H9 (cell line): ENCODE results near the gene LMOD1. TPM values are rescaled to one million over a fixed set of nuclear protein-coding genes. Genes with fewer than 3 reads are reported as not detected.

Experiments used
- DNase-seq: peaks from one replicate; pipeline ENCODE4 v3.0.0-alpha.2; 2017
- H2AFZ ChIP-seq: one replicate; pipeline ENCODE4 v1.6.1; 2013; ENCODE audit warnings: mild to moderate bottlenecking, low read length, control low read depth, moderate library complexity
- H2AK5ac ChIP-seq: 2 replicates; pipeline ENCODE4 v1.6.1; 2013; ENCODE audit warnings: low read length, control low read depth, mixed read lengths; ENCODE audit not compliant: insufficient read length
- H2BK120ac ChIP-seq: one replicate; pipeline ENCODE4 v1.6.1; 2013; ENCODE audit warnings: low read depth, mild to moderate bottlenecking, low read length, control low read depth, inconsistent platforms; ENCODE audit not compliant: poor library complexity, severe bottlenecking
- H2BK12ac ChIP-seq: 2 replicates; pipeline ENCODE4 v1.6.1; 2013; ENCODE audit warnings: low read length, control low read depth, mixed read lengths, low read depth; ENCODE audit not compliant: insufficient read length
- H2BK15ac ChIP-seq: 2 replicates; pipeline ENCODE4 v1.6.1; 2013; ENCODE audit warnings: low read depth, low read length, control low read depth
- H2BK20ac ChIP-seq: one replicate; pipeline ENCODE4 v1.6.1; 2013; ENCODE audit warnings: low read depth, mild to moderate bottlenecking, low read length, control low read depth, inconsistent platforms; ENCODE audit not compliant: poor library complexity, severe bottlenecking
- H2BK5ac ChIP-seq: 2 replicates; pipeline ENCODE4 v1.6.1; 2013; ENCODE audit warnings: low read length, control low read depth, mixed read lengths; ENCODE audit not compliant: insufficient read length
- H3K14ac ChIP-seq: 2 replicates; pipeline ENCODE4 v1.6.1; 2013; ENCODE audit warnings: low read length, control low read depth; ENCODE audit not compliant: insufficient read depth
- H3K18ac ChIP-seq: 2 replicates; pipeline ENCODE4 v1.6.1; 2013; ENCODE audit warnings: low read depth, mild to moderate bottlenecking, mixed read lengths, low read length, control low read depth; ENCODE audit not compliant: insufficient read length
- H3K23ac ChIP-seq: 2 replicates; pipeline ENCODE4 v1.6.1; 2013; ENCODE audit warnings: low read length, control low read depth, mixed read lengths, low read depth; ENCODE audit not compliant: insufficient read length
- H3K23me2 ChIP-seq: 2 replicates; pipeline ENCODE4 v1.6.1; 2013; ENCODE audit warnings: low read depth, mild to moderate bottlenecking, mixed read lengths, low read length, control low read depth; ENCODE audit not compliant: insufficient read length, poor library complexity, severe bottlenecking
- H3K27ac ChIP-seq: 2 replicates; pipeline ENCODE4 v1.5.1; 2013; ENCODE audit warnings: low read length, control low read depth, mixed read lengths, low read depth; ENCODE audit not compliant: insufficient read length
- H3K27me3 ChIP-seq: 2 replicates; pipeline ENCODE4 v1.6.1; 2013; ENCODE audit warnings: low read length, control low read depth, inconsistent platforms; ENCODE audit not compliant: insufficient read depth
- H3K4ac ChIP-seq: 2 replicates; pipeline ENCODE4 v1.6.1; 2013; ENCODE audit warnings: low read depth, mild to moderate bottlenecking, control low read depth, inconsistent platforms, low read length, moderate library complexity
- H3K4me1 ChIP-seq: 2 replicates; pipeline ENCODE4 v1.6.1; 2013; ENCODE audit warnings: low read length, control low read depth, inconsistent platforms; ENCODE audit not compliant: insufficient read depth
- H3K4me2 ChIP-seq: 2 replicates; pipeline ENCODE4 v1.6.1; 2013; ENCODE audit warnings: low read length, control low read depth, mixed read lengths; ENCODE audit not compliant: insufficient read length, insufficient read depth
- H3K56ac ChIP-seq: 2 replicates; pipeline ENCODE4 v1.6.1; 2013; ENCODE audit warnings: low read depth, mild to moderate bottlenecking, mixed read lengths, low read length, control low read depth; ENCODE audit not compliant: insufficient read length
- H3K79me1 ChIP-seq: 2 replicates; pipeline ENCODE4 v1.6.1; 2013; ENCODE audit warnings: low read depth, mild to moderate bottlenecking, moderate library complexity, low read length, control low read depth, inconsistent platforms; ENCODE audit not compliant: insufficient read depth, poor library complexity, severe bottlenecking
- H3K79me2 ChIP-seq: 2 replicates; pipeline ENCODE4 v1.6.1; 2013; ENCODE audit warnings: low read length, control low read depth, inconsistent platforms; ENCODE audit not compliant: insufficient read depth
- H3K9ac ChIP-seq: 2 replicates; pipeline ENCODE4 v1.6.1; 2013; ENCODE audit warnings: low read length, control low read depth, mixed read lengths; ENCODE audit not compliant: insufficient read length; ENCODE audit errors: extremely low read depth
- H3K9me3 ChIP-seq: one replicate; pipeline ENCODE4 v1.6.1; 2013; ENCODE audit warnings: low read depth, low read length, inconsistent platforms; ENCODE audit not compliant: control insufficient read depth
- H3T11ph ChIP-seq: one replicate; pipeline ENCODE4 v1.6.1; 2013; ENCODE audit warnings: mild to moderate bottlenecking, low read length, control low read depth, inconsistent platforms
- H4K20me1 ChIP-seq: one replicate; pipeline ENCODE4 v1.6.1; 2013; ENCODE audit not compliant: control insufficient read depth, insufficient read length, insufficient read depth
- H4K5ac ChIP-seq: 2 replicates; pipeline ENCODE4 v1.6.1; 2013; ENCODE audit warnings: low read depth, mild to moderate bottlenecking, mixed read lengths, low read length, control low read depth; ENCODE audit not compliant: insufficient read length
- H4K8ac ChIP-seq: replicated peaks from 2 replicates; pipeline ENCODE4 v1.6.1; 2013; ENCODE audit warnings: low read length, control low read depth, mixed read lengths, low read depth; ENCODE audit not compliant: insufficient read length
- H4K91ac ChIP-seq: 2 replicates; pipeline ENCODE4 v1.6.1; 2013; ENCODE audit warnings: low read depth, mild to moderate bottlenecking, moderate library complexity, mixed read lengths, low read length, control low read depth; ENCODE audit not compliant: insufficient read length
- H3K27ac Mint-ChIP-seq, 3 experiments: 2 replicates in 2 of 3; 3 replicates in 1 of 3; pipeline ENCODE4 v1.8.0; 2020 to 2021; ENCODE audit warnings: mixed read lengths in 3 of 3, mild to moderate bottlenecking in 1 of 3, moderate library complexity in 1 of 3
- H3K27me3 Mint-ChIP-seq: 2 replicates; pipeline ENCODE4 v1.8.0; 2021; ENCODE audit warnings: low read depth, mild to moderate bottlenecking, moderate library complexity, mixed read lengths
- H3K36me3 Mint-ChIP-seq, 3 experiments: 2 replicates in 2 of 3; 3 replicates in 1 of 3; pipeline ENCODE4 v1.8.0; 2020 to 2021; ENCODE audit warnings: low read depth in 3 of 3, mixed read lengths in 3 of 3; ENCODE audit not compliant: insufficient read depth in 1 of 3
- H3K4me1 Mint-ChIP-seq, 2 experiments: 2 replicates each; pipeline ENCODE4 v1.8.0; 2020; ENCODE audit warnings: mixed read lengths in 2 of 2
- H3K4me3 Mint-ChIP-seq, 2 experiments: 2 replicates in 1 of 2; 3 replicates in 1 of 2; pipeline ENCODE4 v1.8.0; 2020 to 2021; ENCODE audit warnings: mild to moderate bottlenecking in 2 of 2, mixed read lengths in 2 of 2, moderate library complexity in 1 of 2
- H3K9me3 Mint-ChIP-seq, 2 experiments: 2 replicates in 1 of 2; 3 replicates in 1 of 2; pipeline ENCODE4 v1.8.0; 2020; ENCODE audit warnings: mild to moderate bottlenecking in 2 of 2, mixed read lengths in 2 of 2, moderate library complexity in 1 of 2
- CTCF ChIP-seq: fragments of 200-600 bp; sonication (generic); conservative IDR thresholded peaks from 3 replicates; pipeline ENCODE4 v1.8.0; 2021; ENCODE audit warnings: antibody characterized with exemption, mild to moderate bottlenecking
- WGBS: extraction: QIAGEN DNeasy Blood & Tissue Kit; methylation state at CpG from one replicate; pipeline ENCODE4 v1.1.7; 2013; ENCODE audit warnings: missing lambda C conversion rate, low lambda C conversion rate, mixed read lengths; ENCODE audit not compliant: insufficient read length; ENCODE audit errors: extremely low coverage; 5-methylcytosine and 5-hydroxymethylcytosine counted together
- total RNA-seq: library from RNA; stranded (reverse); gene quantifications from 2 replicates; pipeline ENCODE4 v1.2.1, GENCODE V29; 2021

The LMOD1 gene
- total RNA-seq, 1 experiment from 2014 or later, result 0.31 TPM

- Histone ChIP-seq H3T11ph (no peak overlapping the region), H2BK15ac (no peak overlapping the region), H2BK120ac (no peak overlapping the region), H3K4me1 (peaks cover 1% of the 10 kb centered on the region; the same call in 1 of the 2 replicates), H3K27ac (no peak overlapping the region), H3K23ac (no peak overlapping the region), H3K79me1 (no peaks in the 10 kb centered on the region), H3K4ac (no peak overlapping the region), H3K4me2 (peak overlapping the region; percentile 30), H3K9ac (no peak overlapping the region), H3K9me3 (no peaks in the 10 kb centered on the region), H4K8ac (no peak overlapping the region), H3K14ac (no peak overlapping the region; the same call in 1 of the 2 replicates), H2AK5ac (no peak overlapping the region), H2BK20ac (no peak overlapping the region), H3K56ac (no peak overlapping the region), H2AFZ (no peak overlapping the region), H4K20me1 (no peaks in the 10 kb centered on the region), H4K91ac (no peak overlapping the region), H2BK12ac (no peak overlapping the region), H3K27me3 (no peaks in the 10 kb centered on the region), H4K5ac (no peak overlapping the region), H3K79me2 (no peaks in the 10 kb centered on the region), H2BK5ac (no peak overlapping the region), H3K23me2 (peaks cover 5% of the 10 kb centered on the region), H3K18ac (no peak overlapping the region)
- Mint-ChIP-seq H3K9me3 (no peaks in the 10 kb centered on the region), H3K4me1 (peaks cover 25 to 26% of the 10 kb centered on the region in 2 experiments), H3K27ac (peak overlapping the region in 1 of 3 experiments; percentile 88; a peak in 2 of 7 replicates), H3K4me3 (peak overlapping the region; percentile 72 to 83), H3K36me3 (no peaks in the 10 kb centered on the region), H3K27me3 (peaks cover 15% of the 10 kb centered on the region)
- TF ChIP-seq CTCF, result no peak
- no CpG with 5 or more reads among the region's 33 CpGs for WGBS
- no peak for DNase-seq
Observed at GRCh38 chr1:201889090-201889968, 57.0 kb downstream of the LMOD1 start.
